DMS53 (cell line): ENCODE data around the gene TFAP2E.

Experiments used
- DNase-seq: peaks from one replicate; lab custom pipeline; 2025; lab: John Stamatoyannopoulos, UW

TFAP2E gene

GRCh38 chr1:35644204-35644603 is 71.1 kb downstream of the TFAP2E start:
- DNase-seq = peak; percentile 43
